ENCODE results near the gene UBE4B.

UBE4B gene

DNA sequence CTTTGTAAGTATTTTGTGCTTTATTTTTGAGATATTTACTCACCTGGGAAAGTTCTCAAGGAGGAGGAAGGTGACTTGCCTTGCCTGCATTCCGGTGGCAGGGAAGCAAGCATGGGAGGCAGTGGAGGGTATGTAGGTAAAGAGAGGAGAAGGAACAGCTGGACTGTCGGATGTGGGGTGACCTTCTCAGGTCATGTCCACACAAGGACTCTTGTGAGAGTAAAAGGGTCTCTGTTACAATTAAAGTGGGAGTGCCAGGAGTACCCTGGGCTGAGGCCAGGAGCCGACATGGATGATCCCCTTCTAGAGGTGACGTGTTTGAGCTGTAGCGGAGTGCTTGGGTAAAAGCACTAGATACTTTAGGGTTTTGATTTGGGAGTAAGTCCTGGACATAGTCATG lies 25.0 kb downstream of the UBE4B start:
- Histone ChIP-seq H3K27ac (ENCODE audit: low read length, poor library complexity, severe bottlenecking) (no peak overlapping the region), H3K27me3 (ENCODE audit: control insufficient read depth in 1 of 2, insufficient read depth in 1 of 2, low read length in 2 of 2) (no peaks in the 10 kb centered on the region), H2BK5ac (ENCODE audit: low read depth, low read length, poor library complexity, severe bottlenecking) (no peak overlapping the region), H3K23ac (ENCODE audit: low read length in 2 of 2) (no peak overlapping the region), H3K36me3 (ENCODE audit: control insufficient read depth in 1 of 2, insufficient read depth in 2 of 2, low read depth in 1 of 2, low read length in 2 of 2) (peaks cover 12 to 15% of the 10 kb centered on the region in 2 experiments), H3K79me1 (replicated peaks; ENCODE audit: low read length, poor library complexity, severe bottlenecking) (peaks cover 32% of the 10 kb centered on the region), H3K4me2 (ENCODE audit: low read length, poor library complexity, severe bottlenecking) (no peak overlapping the region), H4K91ac (ENCODE audit: low read length) (no peak overlapping the region), H3K9ac (ENCODE audit: low read length) (peak overlapping the region; percentile 66), H2BK15ac (ENCODE audit: low read depth, poor library complexity, severe bottlenecking) (no peak overlapping the region), H3K18ac (ENCODE audit: low read depth in 1 of 2, low read length in 2 of 2) (peak overlapping the region; percentile 26 to 58), H3K4ac (ENCODE audit: low read depth in 1 of 2, low read length in 2 of 2) (no peak overlapping the region), H3K4me3 (ENCODE audit: insufficient read depth in 1 of 2, low read depth in 1 of 2, low read length in 2 of 2) (no peak overlapping the region), H2BK12ac (ENCODE audit: low read length in 2 of 2) (peak overlapping the region in 1 of 2 experiments; percentile 8), H3K9me3 (ENCODE audit: control insufficient read depth, low read length) (no peaks in the 10 kb centered on the region), H2AK5ac (ENCODE audit: low read length, severe bottlenecking) (peak overlapping the region; percentile 58), H3K4me1 (ENCODE audit: control insufficient read depth, insufficient read depth, low read depth, low read length) (peaks cover 20% of the 10 kb centered on the region), H2BK120ac (ENCODE audit: low read depth, low read length) (no peak overlapping the region), H4K8ac (ENCODE audit: low read length) (peak overlapping the region; percentile 19), H2AFZ (ENCODE audit: low read depth, low read length) (no peak overlapping the region), H3K14ac (ENCODE audit: low read length in 2 of 2) (no peak overlapping the region)
- no peak for DNase-seq
- WGBS, result 90% methylated on average over 5 of the region's 5 CpGs

DNA sequence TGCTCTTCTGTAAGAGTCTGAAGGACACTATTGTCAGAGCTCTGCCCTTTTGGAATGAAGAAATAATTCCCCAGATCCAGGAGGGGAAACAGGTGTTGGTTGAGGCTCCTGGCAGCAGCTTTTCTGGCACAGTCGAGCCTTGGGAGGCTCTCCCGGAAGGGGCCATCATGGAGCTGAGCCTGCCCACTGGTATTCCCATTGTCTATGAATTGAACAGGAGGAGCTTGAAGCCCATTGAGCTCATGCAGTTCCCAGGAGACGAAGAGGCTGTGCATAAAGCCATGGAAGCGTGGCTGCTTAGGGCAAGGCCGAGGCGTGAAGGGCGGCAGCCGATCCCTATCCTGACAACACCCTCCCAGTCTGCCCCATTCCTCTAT lies 26.6 kb downstream of the UBE4B start:
- H3K14ac ChIP-seq (ENCODE audit: low read length in 2 of 2), result no peak overlapping the region
- H3K4ac ChIP-seq (ENCODE audit: low read depth in 1 of 2, low read length in 2 of 2), result no peak overlapping the region
- no peaks in the 10 kb centered on the region for H3K27me3 ChIP-seq (ENCODE audit: control insufficient read depth in 1 of 2, insufficient read depth in 1 of 2, low read length in 2 of 2)
- H2BK120ac ChIP-seq (ENCODE audit: low read depth, low read length), result no peak overlapping the region
- peak overlapping the region in 1 of 2 experiments; percentile 29 for H2BK12ac ChIP-seq (ENCODE audit: low read length in 2 of 2)
- peak overlapping the region in 1 of 2 experiments; percentile 63 for H3K18ac ChIP-seq (ENCODE audit: low read depth in 1 of 2, low read length in 2 of 2)
- peaks cover 30% of the 10 kb centered on the region for H3K79me1 ChIP-seq (replicated peaks; ENCODE audit: low read length, poor library complexity, severe bottlenecking)
- 98% methylated on average over 8 of the region's 8 CpGs for WGBS
- no peak overlapping the region for H4K8ac ChIP-seq (ENCODE audit: low read length)
- H3K23ac ChIP-seq (ENCODE audit: low read length in 2 of 2), result no peak overlapping the region
- H3K4me2 ChIP-seq (ENCODE audit: low read length, poor library complexity, severe bottlenecking), result no peak overlapping the region
- DNase-seq, result no peak
- H2AFZ ChIP-seq (ENCODE audit: low read depth, low read length), result no peak overlapping the region
- no peak overlapping the region for H3K4me3 ChIP-seq (ENCODE audit: insufficient read depth in 1 of 2, low read depth in 1 of 2, low read length in 2 of 2)
- no peak overlapping the region for H2AK5ac ChIP-seq (ENCODE audit: low read length, severe bottlenecking)
- H3K9me3 ChIP-seq (ENCODE audit: control insufficient read depth, low read length), result no peaks in the 10 kb centered on the region
- no peak overlapping the region for H2BK15ac ChIP-seq (ENCODE audit: low read depth, poor library complexity, severe bottlenecking)
- no peak overlapping the region for H3K9ac ChIP-seq (ENCODE audit: low read length)
- H3K4me1 ChIP-seq (ENCODE audit: control insufficient read depth, insufficient read depth, low read depth, low read length), result peaks cover 20% of the 10 kb centered on the region
- no peak overlapping the region for H3K27ac ChIP-seq (ENCODE audit: low read length, poor library complexity, severe bottlenecking)
- H2BK5ac ChIP-seq (ENCODE audit: low read depth, low read length, poor library complexity, severe bottlenecking), result no peak overlapping the region
- H3K36me3 ChIP-seq (ENCODE audit: control insufficient read depth in 1 of 2, insufficient read depth in 2 of 2, low read depth in 1 of 2, low read length in 2 of 2), result peaks cover 12 to 15% of the 10 kb centered on the region in 2 experiments
- H4K91ac ChIP-seq (ENCODE audit: low read length), result peak overlapping the region; percentile 34

DNA sequence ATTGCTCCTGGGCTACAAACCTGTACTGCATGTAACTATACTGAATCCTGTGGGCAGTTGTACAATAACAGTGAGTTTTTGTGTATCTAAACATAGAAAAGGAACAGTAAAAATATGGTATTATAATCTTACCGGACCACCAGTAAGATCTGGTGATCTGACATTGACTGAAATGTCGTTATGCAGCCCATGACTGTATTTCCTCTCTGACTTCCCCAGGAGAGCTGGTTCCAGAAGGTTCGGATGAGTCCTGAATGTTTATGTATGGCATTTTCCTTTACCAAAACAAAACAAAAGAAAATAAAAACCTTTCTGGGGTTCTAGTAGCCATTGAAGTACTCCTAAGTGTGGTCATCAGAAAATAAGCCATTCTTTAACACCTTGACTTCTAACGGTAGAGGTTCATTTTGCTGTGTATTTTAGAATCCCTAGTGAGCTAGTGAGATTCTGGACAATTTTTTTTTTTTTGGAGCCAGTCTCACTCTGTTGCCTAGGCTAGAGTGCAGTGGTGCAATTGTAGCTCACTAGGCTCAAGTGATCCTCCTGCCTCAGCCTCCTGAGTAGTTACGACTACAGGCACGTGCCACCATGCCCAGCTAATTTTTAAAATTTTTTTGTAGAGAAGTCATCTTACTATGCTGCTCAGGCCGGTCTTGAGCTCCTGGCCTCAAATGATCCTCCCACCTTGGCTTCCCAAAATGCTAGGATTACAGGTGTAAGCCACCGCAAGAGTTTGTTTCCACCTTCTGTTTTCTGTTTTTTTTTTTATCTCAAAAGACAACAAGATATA lies 27.7 kb downstream of the UBE4B start:
- H3K4ac ChIP-seq (ENCODE audit: low read depth in 1 of 2, low read length in 2 of 2), result no peak overlapping the region
- H3K36me3 ChIP-seq (ENCODE audit: control insufficient read depth in 1 of 2, insufficient read depth in 2 of 2, low read depth in 1 of 2, low read length in 2 of 2), result peaks cover 12 to 15% of the 10 kb centered on the region in 2 experiments
- H3K27ac ChIP-seq (ENCODE audit: low read length, poor library complexity, severe bottlenecking), result no peak overlapping the region
- H2AK5ac ChIP-seq (ENCODE audit: low read length, severe bottlenecking), result no peak overlapping the region
- H3K18ac ChIP-seq (ENCODE audit: low read depth in 1 of 2, low read length in 2 of 2), result no peak overlapping the region
- H4K91ac ChIP-seq (ENCODE audit: low read length), result no peak overlapping the region
- H3K9ac ChIP-seq (ENCODE audit: low read length), result no peak overlapping the region
- no peak overlapping the region for H2BK12ac ChIP-seq (ENCODE audit: low read length in 2 of 2)
- DNase-seq, result no peak
- H2BK15ac ChIP-seq (ENCODE audit: low read depth, poor library complexity, severe bottlenecking), result no peak overlapping the region
- no peak overlapping the region for H3K4me2 ChIP-seq (ENCODE audit: low read length, poor library complexity, severe bottlenecking)
- H3K4me1 ChIP-seq (ENCODE audit: control insufficient read depth, insufficient read depth, low read depth, low read length), result peaks cover 19% of the 10 kb centered on the region
- no peak overlapping the region for H2BK5ac ChIP-seq (ENCODE audit: low read depth, low read length, poor library complexity, severe bottlenecking)
- H3K9me3 ChIP-seq (ENCODE audit: control insufficient read depth, low read length), result no peaks in the 10 kb centered on the region
- peaks cover 27% of the 10 kb centered on the region for H3K79me1 ChIP-seq (replicated peaks; ENCODE audit: low read length, poor library complexity, severe bottlenecking)
- H3K14ac ChIP-seq (ENCODE audit: low read length in 2 of 2), result no peak overlapping the region
- H3K23ac ChIP-seq (ENCODE audit: low read length in 2 of 2), result no peak overlapping the region
- no peak overlapping the region for H2AFZ ChIP-seq (ENCODE audit: low read depth, low read length)
- 93% methylated on average over 6 of the region's 8 CpGs for WGBS
- no peak overlapping the region for H3K4me3 ChIP-seq (ENCODE audit: insufficient read depth in 1 of 2, low read depth in 1 of 2, low read length in 2 of 2)
- no peak overlapping the region for H2BK120ac ChIP-seq (ENCODE audit: low read depth, low read length)
- no peak overlapping the region for H4K8ac ChIP-seq (ENCODE audit: low read length)
- H3K27me3 ChIP-seq (ENCODE audit: control insufficient read depth in 1 of 2, insufficient read depth in 1 of 2, low read length in 2 of 2), result no peaks in the 10 kb centered on the region

DNA sequence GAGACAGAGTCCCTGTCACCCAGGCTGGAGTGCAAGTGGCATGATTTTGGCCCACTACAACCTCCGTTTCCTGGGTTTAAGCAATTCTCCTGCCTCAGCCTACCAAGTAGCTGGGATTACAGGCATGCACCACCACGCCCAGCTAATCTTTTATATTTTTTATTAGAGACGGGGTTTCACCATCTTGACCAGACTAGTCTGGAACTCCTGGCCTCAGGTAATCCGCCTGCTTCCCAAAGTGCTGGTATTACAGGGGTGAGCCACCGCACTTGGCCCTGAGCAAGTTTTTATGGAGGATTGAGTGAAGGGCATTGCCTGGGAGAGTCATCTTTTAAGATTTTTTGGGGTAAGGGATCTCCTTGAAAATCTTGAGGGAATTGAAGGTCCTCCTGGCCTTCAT lies 28.5 kb downstream of the UBE4B start:
- no peaks in the 10 kb centered on the region for H3K27me3 ChIP-seq (ENCODE audit: control insufficient read depth in 1 of 2, insufficient read depth in 1 of 2, low read length in 2 of 2)
- 95% methylated on average over 5 of the region's 5 CpGs for WGBS
- H4K8ac ChIP-seq (ENCODE audit: low read length), result no peak overlapping the region
- H4K91ac ChIP-seq (ENCODE audit: low read length), result no peak overlapping the region
- H3K27ac ChIP-seq (ENCODE audit: low read length, poor library complexity, severe bottlenecking), result no peak overlapping the region
- H3K14ac ChIP-seq (ENCODE audit: low read length in 2 of 2), result no peak overlapping the region
- no peak overlapping the region for H2BK15ac ChIP-seq (ENCODE audit: low read depth, poor library complexity, severe bottlenecking)
- H2BK12ac ChIP-seq (ENCODE audit: low read length in 2 of 2), result no peak overlapping the region
- H3K9ac ChIP-seq (ENCODE audit: low read length), result no peak overlapping the region
- peaks cover 12 to 15% of the 10 kb centered on the region in 2 experiments for H3K36me3 ChIP-seq (ENCODE audit: control insufficient read depth in 1 of 2, insufficient read depth in 2 of 2, low read depth in 1 of 2, low read length in 2 of 2)
- H2AFZ ChIP-seq (ENCODE audit: low read depth, low read length), result no peak overlapping the region
- H3K4me1 ChIP-seq (ENCODE audit: control insufficient read depth, insufficient read depth, low read depth, low read length), result peaks cover 20% of the 10 kb centered on the region
- DNase-seq, result no peak
- H3K4ac ChIP-seq (ENCODE audit: low read depth in 1 of 2, low read length in 2 of 2), result no peak overlapping the region
- H2BK5ac ChIP-seq (ENCODE audit: low read depth, low read length, poor library complexity, severe bottlenecking), result no peak overlapping the region
- H2BK120ac ChIP-seq (ENCODE audit: low read depth, low read length), result no peak overlapping the region
- no peak overlapping the region for H3K4me2 ChIP-seq (ENCODE audit: low read length, poor library complexity, severe bottlenecking)
- H3K9me3 ChIP-seq (ENCODE audit: control insufficient read depth, low read length), result no peaks in the 10 kb centered on the region
- H3K18ac ChIP-seq (ENCODE audit: low read depth in 1 of 2, low read length in 2 of 2), result no peak overlapping the region
- H3K4me3 ChIP-seq (ENCODE audit: insufficient read depth in 1 of 2, low read depth in 1 of 2, low read length in 2 of 2), result no peak overlapping the region
- peaks cover 31% of the 10 kb centered on the region for H3K79me1 ChIP-seq (replicated peaks; ENCODE audit: low read length, poor library complexity, severe bottlenecking)
- H2AK5ac ChIP-seq (ENCODE audit: low read length, severe bottlenecking), result no peak overlapping the region
- H3K23ac ChIP-seq (ENCODE audit: low read length in 2 of 2), result no peak overlapping the region
